SK-N-SH (cell line): ENCODE measurements around the gene EHD3. TPM values are rescaled to one million over a fixed set of nuclear protein-coding genes. Genes with fewer than 3 reads are reported as not detected.

Source experiments
- CTCF ChIA-PET: fragments of 300-600, 350-600 bp; formaldehyde crosslinking; extraction: SDS; loops from one replicate; lab custom pipeline; 2021; lab: Yijun Ruan, JAX
- POLR2A ChIA-PET: fragments of 350-600 bp; sonication (Branson Sonifier 250); formaldehyde crosslinking; extraction: SDS; loops from one replicate; lab custom pipeline; 2020; ENCODE audit warnings: antibody characterized with exemption, inconsistent platforms; lab: Yijun Ruan, JAX
- DNase-seq: peaks from one replicate; pipeline ENCODE4 v3.0.0; 2012
- H2AFZ ChIP-seq: fragments of 200-600 bp; sonication (generic); 2 replicates; pipeline ENCODE4 v1.8.1; 2016; ENCODE audit warnings: antibody characterized with exemption, mild to moderate bottlenecking, low read depth
- H3F3A ChIP-seq: fragments of 200-600 bp; sonication (generic); replicated peaks from 2 replicates; pipeline ENCODE3; 2016; ENCODE audit warnings: antibody characterized with exemption, mild to moderate bottlenecking; ENCODE audit not compliant: insufficient read depth
- H3K27ac ChIP-seq, 2 experiments: fragments of 200-500 bp in 1 of 2; fragments of 200-600 bp in 1 of 2; sonication (Bioruptor generic) in 1 of 2; sonication (generic), shearing (Covaris generic) in 1 of 2; 2 replicates each; pipeline versions ENCODE4 v1.5.1 to v1.6.1; 2014 to 2016; ENCODE audit warnings: low read depth in 2 of 2, inconsistent platforms in 1 of 2, low read length in 1 of 2, mild to moderate bottlenecking in 1 of 2, mixed read lengths in 1 of 2
- H3K27me3 ChIP-seq: fragments of 200-600 bp; sonication (generic), shearing (Covaris generic); 2 replicates; pipeline ENCODE4 v1.6.1; 2016; ENCODE audit warnings: mixed run types; ENCODE audit not compliant: insufficient read depth
- H3K36me3 ChIP-seq, 2 experiments: fragments of 200-500 bp in 1 of 2; fragments of 200-600 bp in 1 of 2; sonication (Bioruptor generic) in 1 of 2; sonication (generic) in 1 of 2; replicated peaks in 1 of 2; 2 replicates each; pipeline versions ENCODE3 to v1.5.1; 2014 to 2016; ENCODE audit warnings: low read length in 1 of 2, mild to moderate bottlenecking in 1 of 2; ENCODE audit not compliant: insufficient read depth in 2 of 2, control insufficient read depth in 1 of 2
- H3K4me1 ChIP-seq, 2 experiments: fragments of 200-500 bp in 1 of 2; fragments of 200-600 bp in 1 of 2; sonication (Bioruptor generic) in 1 of 2; sonication (generic), shearing (Covaris generic) in 1 of 2; 2 replicates each; pipeline versions ENCODE4 v1.5.1 to v1.6.1; 2014 to 2016; ENCODE audit warnings: low read depth in 1 of 2, low read length in 1 of 2, mixed run types in 1 of 2; ENCODE audit not compliant: insufficient read depth in 2 of 2, control insufficient read depth in 1 of 2
- H3K4me2 ChIP-seq: fragments of 200-600 bp; sonication (generic), shearing (Covaris generic); 2 replicates; pipeline ENCODE4 v1.6.1; 2017; ENCODE audit warnings: mixed run types
- H3K4me3 ChIP-seq, 2 experiments: fragments of 200-500 bp in 1 of 2; fragments of 200-600 bp in 1 of 2; sonication (Bioruptor generic) in 1 of 2; sonication (generic), shearing (Covaris generic) in 1 of 2; 2 replicates each; pipeline versions ENCODE4 v1.5.1 to v1.8.1; 2014 to 2016; ENCODE audit warnings: low read depth in 2 of 2, inconsistent platforms in 1 of 2, low read length in 1 of 2, mild to moderate bottlenecking in 1 of 2, mixed read lengths in 1 of 2, moderate library complexity in 1 of 2
- H3K79me2 ChIP-seq: fragments of 200-600 bp; sonication (generic); 2 replicates; pipeline ENCODE4 v1.8.1; 2017; ENCODE audit warnings: mild to moderate bottlenecking; ENCODE audit not compliant: insufficient read depth
- H3K9ac ChIP-seq: fragments of 200-600 bp; sonication (generic); 2 replicates; pipeline ENCODE4 v1.6.1; 2017; ENCODE audit warnings: mixed run types
- H3K9me2 ChIP-seq: fragments of 200-600 bp; sonication (generic); 2 replicates; pipeline ENCODE4 v1.6.1; 2017; ENCODE audit warnings: mixed run types
- H3K9me3 ChIP-seq: fragments of 200-600 bp; sonication (generic); 2 replicates; pipeline ENCODE4 v1.6.1; 2017; ENCODE audit warnings: mixed run types, mild to moderate bottlenecking, moderate library complexity
- H4K20me1 ChIP-seq: fragments of 200-600 bp; sonication (generic); 2 replicates; pipeline ENCODE4 v1.6.1; 2017; ENCODE audit warnings: mild to moderate bottlenecking, mixed run types; ENCODE audit not compliant: insufficient read depth
- CTCF ChIP-seq: fragments of 200-600 bp; sonication (generic); IDR thresholded peaks from 2 replicates; pipeline ENCODE4 v1.6.1; 2017; ENCODE audit warnings: antibody characterized with exemption, mild to moderate bottlenecking, moderate library complexity
- ELF1 ChIP-seq: IDR thresholded peaks from 2 replicates; pipeline ENCODE4 v1.4.0; 2012
- EP300 ChIP-seq, 2 experiments: IDR thresholded peaks; 2 replicates each; pipeline versions ENCODE4 v1.4.0 to v1.6.1; 2012; ENCODE audit warnings: borderline replicate concordance in 1 of 2, low read depth in 1 of 2, low read length in 1 of 2
- FOSL2 ChIP-seq: IDR thresholded peaks from 2 replicates; pipeline ENCODE4 v1.4.0; 2012; ENCODE audit warnings: low read depth, mild to moderate bottlenecking, moderate library complexity, borderline replicate concordance
- FOXM1 ChIP-seq: IDR thresholded peaks from 2 replicates; pipeline ENCODE4 v1.4.0; 2012; ENCODE audit warnings: low read depth, mild to moderate bottlenecking
- MEF2A ChIP-seq: IDR thresholded peaks from 2 replicates; pipeline ENCODE4 v1.4.0; 2012; ENCODE audit warnings: low read depth, borderline replicate concordance
- MXI1 ChIP-seq: IDR thresholded peaks from 2 replicates; pipeline ENCODE4 v1.6.1; 2012; ENCODE audit warnings: mild to moderate bottlenecking, low read depth, low read length, improper control_type of control experiment
- NFIC ChIP-seq: IDR thresholded peaks from 2 replicates; pipeline ENCODE4 v1.4.0; 2012; ENCODE audit warnings: borderline replicate concordance
- POLR2AphosphoS5 ChIP-seq: IDR thresholded peaks from 2 replicates; pipeline ENCODE4 v1.6.1; 2012; ENCODE audit warnings: low read depth, low read length
- RAD21 ChIP-seq: IDR thresholded peaks from 2 replicates; pipeline ENCODE4 v1.6.1; 2012; ENCODE audit warnings: mild to moderate bottlenecking, low read length
- SMC3 ChIP-seq: IDR thresholded peaks from 2 replicates; pipeline ENCODE4 v1.6.1; 2012; ENCODE audit warnings: low read depth, low read length, improper control_type of control experiment
- TAF1 ChIP-seq: IDR thresholded peaks from 2 replicates; pipeline ENCODE4 v1.6.1; 2012; ENCODE audit warnings: low read depth, mild to moderate bottlenecking, low read length, moderate library complexity, borderline replicate concordance
- USF1 ChIP-seq: IDR thresholded peaks from 2 replicates; pipeline ENCODE4 v1.4.0; 2012; ENCODE audit warnings: low read depth, borderline replicate concordance
- YY1 ChIP-seq: IDR thresholded peaks from 2 replicates; pipeline ENCODE4 v1.4.0; 2012; ENCODE audit warnings: low read depth, mild to moderate bottlenecking
- WGBS: methylation state at CpG from one replicate; pipeline ENCODE4 v1.1.6; 2017; ENCODE audit warnings: low lambda C conversion rate; 5-methylcytosine and 5-hydroxymethylcytosine counted together
- polyA plus RNA-seq, 3 experiments: library from polyadenylated mRNA; depleted of rRNA; stranded (reverse); fragments of >200 nt; gene quantifications; 2 replicates each; pipeline ENCODE4 v1.2.3, GENCODE V29; 2012
- TF ChIP-seq, protein P1 (sequence below): IDR thresholded peaks from 2 replicates; pipeline ENCODE4 v1.4.0; 2012; ENCODE audit warnings: low read depth, borderline replicate concordance
- TF ChIP-seq, protein P2 (sequence below): IDR thresholded peaks from 2 replicates; pipeline ENCODE4 v1.4.0; 2012; ENCODE audit warnings: low read depth
- TF ChIP-seq, protein P3 (sequence below): IDR thresholded peaks from 2 replicates; pipeline ENCODE4; 2012

EHD3 gene
- polyA plus RNA-seq, 1 of the 3 experiments (the other 2 are of a cell fraction) = 45.4 TPM

DNA sequence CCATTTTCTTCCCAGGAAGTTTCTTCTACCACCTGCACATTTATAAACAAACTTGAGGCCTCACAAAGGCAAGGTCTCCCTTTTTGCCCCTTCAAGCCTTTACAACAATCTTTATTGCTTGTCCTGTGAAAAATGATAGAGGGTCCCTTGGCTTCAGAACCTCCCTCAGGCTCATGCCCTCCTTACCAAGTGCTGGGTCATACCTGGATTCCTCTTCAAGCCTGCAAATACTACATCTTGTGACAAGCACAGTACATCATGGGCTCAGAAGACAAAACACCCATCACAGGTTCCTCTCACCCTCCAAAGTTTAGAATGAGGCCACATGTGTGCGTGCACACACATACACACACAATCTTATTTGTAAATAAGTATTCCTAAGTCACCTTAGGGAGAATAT, 25.7 kb upstream of the EHD3 start:
- H3K4me1 ChIP-seq = no peaks in the 10 kb centered on the region; a peak in 1 of 4 replicates
- H3K4me2 ChIP-seq = no peak overlapping the region
- TF ChIP-seq MXI1 (no peak), CTCF (no peak), EP300 (IDR thresholded peaks at IDR 0.05; ENCODE audit: borderline replicate concordance in 1 of 2, low read depth in 1 of 2, low read length in 1 of 2) (no peak)
- H3K36me3 ChIP-seq = no peaks in the 10 kb centered on the region
- no peak overlapping the region for H3K9ac ChIP-seq
- 0 out of 2 replicates have a peak, but pooled peaks cover 4% of the 10 kb centered on the region for H3K9me3 ChIP-seq
- H2AFZ ChIP-seq = no peak overlapping the region
- POLR2A ChIA-PET = no interaction called here
- no peaks in the 10 kb centered on the region for H3K79me2 ChIP-seq
- no peaks in the 10 kb centered on the region for H3K27me3 ChIP-seq
- no peak for DNase-seq
- no peak overlapping the region for H3K4me3 ChIP-seq
- no peak overlapping the region for H3K27ac ChIP-seq
- H3F3A ChIP-seq = peaks cover 4% of the 10 kb centered on the region
- H4K20me1 ChIP-seq = no peaks in the 10 kb centered on the region
- CTCF ChIA-PET = interaction anchor here (1.0 to 1.9 kb wide), 4 partner anchors 26 to 1043 kb away, joined by 3 to 7 read pairs (median 4); partner anchors contain the start of gene EHD3
- no peaks in the 10 kb centered on the region for H3K9me2 ChIP-seq
- WGBS = 52% methylated on average over 1 of the region's 1 CpG

DNA sequence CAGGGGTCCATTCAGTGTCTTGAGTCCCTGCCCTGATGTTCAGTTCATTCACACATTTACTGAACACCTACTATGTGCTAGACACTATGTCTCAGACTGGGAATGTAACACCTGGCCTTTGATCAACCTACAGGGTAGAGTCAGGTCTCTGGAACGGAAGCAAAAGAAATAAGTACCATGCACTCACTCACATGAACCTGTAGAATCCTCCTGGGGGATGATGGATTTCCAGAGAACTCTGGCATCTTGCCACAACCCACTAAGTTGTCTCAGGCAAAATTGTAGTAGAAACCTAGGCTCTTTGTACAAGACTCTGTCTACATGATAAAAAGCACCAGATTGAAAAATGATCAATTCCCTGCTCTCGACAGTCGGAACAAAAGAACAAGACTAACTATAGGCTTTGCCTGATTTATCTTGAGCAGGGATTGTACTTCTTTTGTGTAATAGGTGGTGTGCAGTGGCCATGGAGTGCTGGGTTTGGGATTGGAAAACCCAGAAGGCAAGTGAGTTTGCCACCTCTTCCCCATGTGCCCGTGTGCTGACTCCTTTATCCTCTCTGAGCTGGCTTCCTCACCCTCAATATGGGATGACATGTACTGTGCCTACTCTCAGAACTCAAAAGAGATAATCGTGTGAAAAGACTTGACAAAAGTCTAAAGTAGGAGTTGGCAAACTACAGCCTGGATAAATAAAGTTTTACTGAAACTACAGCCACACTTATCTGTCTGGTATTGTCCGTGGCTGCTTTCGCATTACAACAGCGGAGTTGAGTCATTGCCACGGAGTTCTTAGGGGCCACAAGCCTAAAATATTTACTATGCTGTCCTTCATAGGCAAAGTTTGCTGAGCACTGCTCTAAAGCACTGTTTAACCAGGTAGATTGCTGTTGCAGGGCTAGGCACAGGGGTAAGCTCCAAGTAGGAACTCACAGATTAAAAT, 21.0 kb upstream of the EHD3 start:
- 0 out of 2 replicates have a peak, but pooled peaks cover 4% of the 10 kb centered on the region for H3K9me3 ChIP-seq
- no peaks in the 10 kb centered on the region for H4K20me1 ChIP-seq
- CTCF ChIA-PET = interaction anchor here (1.4 kb wide), 1 partner anchor 21 kb away, joined by 5 read pairs; the partner anchor contains the start of gene EHD3
- 66% methylated on average over 9 of the region's 9 CpGs for WGBS
- POLR2A ChIA-PET = no interaction called here
- H3F3A ChIP-seq = peaks cover 4% of the 10 kb centered on the region
- H3K4me2 ChIP-seq = no peak overlapping the region
- no peaks in the 10 kb centered on the region for H3K27me3 ChIP-seq
- no peaks in the 10 kb centered on the region for H3K36me3 ChIP-seq
- H2AFZ ChIP-seq = no peak overlapping the region
- H3K4me3 ChIP-seq = no peak overlapping the region
- no peaks in the 10 kb centered on the region; a peak in 1 of 4 replicates for H3K4me1 ChIP-seq
- no peak overlapping the region for H3K27ac ChIP-seq
- no peaks in the 10 kb centered on the region for H3K9me2 ChIP-seq
- no peak overlapping the region for H3K9ac ChIP-seq
- no peaks in the 10 kb centered on the region for H3K79me2 ChIP-seq
- no peak for DNase-seq
- TF ChIP-seq NFIC (no peak), ELF1 (no peak), MEF2A (no peak), FOSL2 (no peak), EP300 (IDR thresholded peaks at IDR 0.05; ENCODE audit: borderline replicate concordance in 1 of 2, low read depth in 1 of 2, low read length in 1 of 2) (no peak), POLR2AphosphoS5 (no peak), RAD21 (no peak), SMC3 (no peak), YY1 (no peak), USF1 (no peak), TAF1 (no peak), FOXM1 (no peak)
- TF ChIP-seq, protein P1, sequence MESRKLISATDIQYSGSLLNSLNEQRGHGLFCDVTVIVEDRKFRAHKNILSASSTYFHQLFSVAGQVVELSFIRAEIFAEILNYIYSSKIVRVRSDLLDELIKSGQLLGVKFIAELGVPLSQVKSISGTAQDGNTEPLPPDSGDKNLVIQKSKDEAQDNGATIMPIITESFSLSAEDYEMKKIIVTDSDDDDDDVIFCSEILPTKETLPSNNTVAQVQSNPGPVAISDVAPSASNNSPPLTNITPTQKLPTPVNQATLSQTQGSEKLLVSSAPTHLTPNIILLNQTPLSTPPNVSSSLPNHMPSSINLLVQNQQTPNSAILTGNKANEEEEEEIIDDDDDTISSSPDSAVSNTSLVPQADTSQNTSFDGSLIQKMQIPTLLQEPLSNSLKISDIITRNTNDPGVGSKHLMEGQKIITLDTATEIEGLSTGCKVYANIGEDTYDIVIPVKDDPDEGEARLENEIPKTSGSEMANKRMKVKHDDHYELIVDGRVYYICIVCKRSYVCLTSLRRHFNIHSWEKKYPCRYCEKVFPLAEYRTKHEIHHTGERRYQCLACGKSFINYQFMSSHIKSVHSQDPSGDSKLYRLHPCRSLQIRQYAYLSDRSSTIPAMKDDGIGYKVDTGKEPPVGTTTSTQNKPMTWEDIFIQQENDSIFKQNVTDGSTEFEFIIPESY = no peak
- TF ChIP-seq, protein P2, sequence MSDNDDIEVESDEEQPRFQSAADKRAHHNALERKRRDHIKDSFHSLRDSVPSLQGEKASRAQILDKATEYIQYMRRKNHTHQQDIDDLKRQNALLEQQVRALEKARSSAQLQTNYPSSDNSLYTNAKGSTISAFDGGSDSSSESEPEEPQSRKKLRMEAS = no peak
- TF ChIP-seq, protein P3, sequence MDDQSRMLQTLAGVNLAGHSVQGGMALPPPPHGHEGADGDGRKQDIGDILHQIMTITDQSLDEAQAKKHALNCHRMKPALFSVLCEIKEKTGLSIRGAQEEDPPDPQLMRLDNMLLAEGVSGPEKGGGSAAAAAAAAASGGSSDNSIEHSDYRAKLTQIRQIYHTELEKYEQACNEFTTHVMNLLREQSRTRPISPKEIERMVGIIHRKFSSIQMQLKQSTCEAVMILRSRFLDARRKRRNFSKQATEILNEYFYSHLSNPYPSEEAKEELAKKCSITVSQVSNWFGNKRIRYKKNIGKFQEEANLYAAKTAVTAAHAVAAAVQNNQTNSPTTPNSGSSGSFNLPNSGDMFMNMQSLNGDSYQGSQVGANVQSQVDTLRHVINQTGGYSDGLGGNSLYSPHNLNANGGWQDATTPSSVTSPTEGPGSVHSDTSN = no peak
